Activated T-cell treated with anti-CD3 and anti-CD28 coated beads, Interleukin-2, amount 50 U/mL, for 48 hours (primary cell): ENCODE data around the gene JADE1.

Source experiments
- DNase-seq, 2 experiments: peaks; one replicate each; pipeline ENCODE4 v3.0.0-alpha.2; 2020

Gene JADE1

GRCh38 chr4:128879283-128879682, 69.8 kb downstream of the JADE1 start:
- DNase-seq, result no peak

GRCh38 chr4:128879971-128880370, 70.5 kb downstream of the JADE1 start:
- DNase-seq, result no peak

GRCh38 chr4:128880662-128881061, 71.2 kb downstream of the JADE1 start:
- no peak for DNase-seq

- DNase-seq, result no peak
These were observed 95.3 kb downstream of the JADE1 start for GRCh38 chr4:128904821-128905220.

GRCh38 chr4:128906581-128906980, 97.1 kb downstream of the JADE1 start:
- DNase-seq, result no peak

- DNase-seq, result no peak
These were observed 98.5 kb downstream of the JADE1 start for GRCh38 chr4:128907981-128908380.

GRCh38 chr4:128908735-128909134, 99.2 kb downstream of the JADE1 start:
- no peak for DNase-seq

- DNase-seq, result no peak
These were observed 103.7 kb downstream of the JADE1 start for GRCh38 chr4:128913228-128913627.

GRCh38 chr4:128915544-128915943, 106.0 kb downstream of the JADE1 start:
- no peak for DNase-seq

GRCh38 chr4:128916832-128917231, 107.3 kb downstream of the JADE1 start:
- DNase-seq, result no peak

- DNase-seq, result no peak
These were observed 108.3 kb downstream of the JADE1 start for GRCh38 chr4:128917781-128918180.

- no peak for DNase-seq
These were observed 112.5 kb downstream of the JADE1 start for GRCh38 chr4:128921954-128922353.
